ENCODE measurements around the gene SYNGAP1.

GRCh38 chr6:33391922-33392594 lies 27.8 kb upstream of the SYNGAP1 start:
- no peak for TF ChIP-seq CTCF (IDR thresholded peaks at IDR 0.05)
- TF ChIP-seq POLR2A (IDR thresholded peaks at IDR 0.05) = peak; percentile 29
- no peak for TF ChIP-seq POLR2AphosphoS5 (IDR thresholded peaks at IDR 0.05)
- no peak for TF ChIP-seq EP300 (IDR thresholded peaks at IDR 0.05; ENCODE audit: low read depth)
